COR-L47 (cell line): ENCODE data around the gene HERC3.

Experiments used
- DNase-seq: peaks from one replicate; lab custom pipeline; 2025; lab: John Stamatoyannopoulos, UW

Gene HERC3

DNA sequence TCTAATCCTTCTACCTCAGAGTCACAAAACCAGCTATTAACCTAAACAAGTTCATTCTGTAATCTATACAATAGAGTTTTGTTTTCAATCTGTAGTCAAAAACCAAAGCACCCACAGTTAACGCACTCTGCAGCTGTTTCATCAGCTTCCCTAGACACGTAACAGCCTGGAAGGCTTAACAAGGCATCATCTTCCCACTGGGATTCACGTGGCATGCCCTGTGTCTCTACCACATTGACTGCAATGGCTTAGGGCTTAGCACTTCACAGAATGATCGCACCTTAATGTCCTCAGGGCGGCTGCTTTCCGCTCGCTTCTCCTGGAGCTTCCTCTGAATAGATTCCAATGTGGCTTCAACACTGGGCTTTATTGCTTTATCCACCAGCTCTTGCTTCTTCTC, 155.1 kb downstream of the HERC3 start:
- DNase-seq = no peak

GRCh38 chr4:88750369-88750768, 158.1 kb downstream of the HERC3 start:
- no peak for DNase-seq

DNA sequence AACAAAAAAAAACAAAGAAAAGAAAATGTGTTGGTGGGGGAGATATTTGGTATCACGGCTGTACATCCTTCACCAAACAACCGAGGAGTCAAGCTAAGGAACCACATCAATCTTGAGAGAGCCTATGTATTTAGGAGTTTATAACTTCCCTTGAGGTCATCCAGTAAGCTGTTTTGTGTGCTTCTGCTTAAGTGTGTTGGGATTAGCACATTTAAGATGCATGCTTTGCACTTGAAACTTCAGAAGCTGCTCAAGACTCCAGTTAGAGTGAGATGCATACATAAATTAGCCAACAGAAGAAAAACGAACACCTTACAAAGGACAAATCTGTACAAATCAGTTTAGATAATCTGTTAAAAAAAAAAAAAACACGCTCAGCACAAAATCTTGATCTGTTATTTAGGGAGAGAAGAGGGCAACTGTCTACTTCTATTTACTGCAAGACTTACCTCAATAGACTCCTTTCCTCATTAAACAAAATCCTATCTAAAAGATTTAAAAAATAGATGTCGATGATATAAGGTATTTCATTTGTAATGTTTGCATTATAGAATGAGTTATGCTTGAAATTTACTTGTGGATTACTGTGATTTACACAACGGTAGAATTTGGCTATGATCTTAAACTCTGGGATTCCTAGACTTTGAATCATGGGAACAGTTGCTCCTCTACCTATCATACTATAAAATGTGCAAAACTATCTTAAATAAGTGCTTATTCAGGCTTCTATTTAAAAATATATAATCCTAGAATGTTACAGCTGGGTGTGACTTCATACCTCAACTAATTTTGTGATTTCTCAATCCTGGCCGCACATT, 159.2 kb downstream of the HERC3 start:
- no peak for DNase-seq

DNA sequence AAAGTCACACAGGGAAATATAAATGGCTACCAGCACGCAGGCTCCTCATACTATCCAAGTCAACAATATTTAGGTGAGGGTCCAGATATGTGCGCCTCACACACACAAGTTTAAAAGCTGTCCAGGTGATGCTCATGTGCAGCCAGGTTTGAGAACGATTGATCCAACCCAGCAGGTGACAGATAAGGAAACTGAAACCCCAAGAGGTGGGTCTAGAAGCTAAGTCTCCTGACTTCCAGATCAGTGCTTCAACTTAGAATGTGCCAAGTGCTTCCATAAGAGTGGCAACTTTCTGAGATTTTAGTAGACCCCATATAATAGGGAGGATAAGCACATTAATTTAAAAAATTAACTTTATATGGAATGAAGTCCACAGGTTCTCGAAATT, 159.8 kb downstream of the HERC3 start:
- no peak for DNase-seq

- no peak for DNase-seq
Observed at GRCh38 chr4:88752754-88753153, 160.5 kb downstream of the HERC3 start.

GRCh38 chr4:88753658-88754571, 161.6 kb downstream of the HERC3 start:
- no peak for DNase-seq

- no peak for DNase-seq
Observed at GRCh38 chr4:88754796-88755195, 162.5 kb downstream of the HERC3 start.

DNA sequence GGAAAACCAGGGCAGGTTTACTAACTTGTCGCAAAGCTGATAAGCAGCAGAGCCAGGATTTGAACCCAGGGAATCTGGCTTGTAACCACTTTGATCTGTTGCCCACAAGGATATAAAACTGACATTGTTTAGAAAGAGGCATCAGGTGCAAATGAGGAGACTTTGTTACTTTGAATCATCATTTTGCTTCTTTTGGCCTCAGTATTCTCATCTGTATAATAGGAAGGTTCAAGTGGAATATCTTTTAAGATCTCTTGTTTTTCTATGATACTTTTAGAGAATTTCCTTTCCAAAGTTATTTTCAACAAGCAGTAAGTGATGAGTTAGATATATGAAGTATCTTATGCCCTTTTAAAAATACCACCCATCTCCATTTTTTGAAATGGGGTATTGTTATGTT, 163.2 kb downstream of the HERC3 start:
- DNase-seq = no peak

- no peak for DNase-seq
Observed at GRCh38 chr4:88756149-88756548, 163.9 kb downstream of the HERC3 start.

DNA sequence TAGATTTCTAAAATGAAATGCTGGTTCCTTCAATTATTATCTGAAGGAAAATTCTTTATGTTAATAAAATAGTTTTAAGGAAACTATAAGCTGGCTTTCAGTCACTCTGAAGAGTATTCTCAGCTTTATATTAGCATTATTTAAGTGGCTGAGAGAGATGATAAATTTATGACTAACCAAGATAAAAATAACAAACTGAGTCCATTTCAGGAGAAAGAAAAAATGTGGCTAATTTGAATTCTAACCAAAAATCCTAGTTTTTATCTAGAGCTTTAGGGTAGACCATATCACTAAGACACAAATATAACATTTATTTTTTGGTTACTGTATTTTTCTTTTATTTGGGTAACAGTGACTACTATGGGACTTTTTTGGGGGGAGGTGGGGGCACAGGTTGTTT, 164.8 kb downstream of the HERC3 start:
- DNase-seq = no peak

GRCh38 chr4:88757776-88758175, 165.5 kb downstream of the HERC3 start:
- DNase-seq = no peak
